Osteocyte (in vitro differentiated cells): ENCODE results near the gene SPON1. TPM values are rescaled to one million over a fixed set of nuclear protein-coding genes. Genes with fewer than 3 reads are reported as not detected.

ENCODE experiments used
- DNase-seq: peaks from one replicate; pipeline ENCODE4 v3.0.0; 2021; ENCODE audit warnings: mixed read lengths; ENCODE audit not compliant: unreplicated experiment; ENCODE audit errors: extremely low spot score
- H3K27ac Mint-ChIP-seq: one replicate; pipeline ENCODE4 v1.8.0; 2021; ENCODE audit warnings: mild to moderate bottlenecking, mixed read lengths; ENCODE audit not compliant: unreplicated experiment
- H3K27me3 Mint-ChIP-seq: one replicate; pipeline ENCODE4 v1.8.0; 2021; ENCODE audit warnings: mixed read lengths; ENCODE audit not compliant: unreplicated experiment
- H3K36me3 Mint-ChIP-seq: one replicate; pipeline ENCODE4 v1.8.0; 2021; ENCODE audit warnings: mixed read lengths; ENCODE audit not compliant: unreplicated experiment
- H3K4me1 Mint-ChIP-seq: one replicate; pipeline ENCODE4 v1.8.0; 2021; ENCODE audit warnings: mixed read lengths; ENCODE audit not compliant: unreplicated experiment
- H3K4me3 Mint-ChIP-seq: one replicate; pipeline ENCODE4 v1.8.0; 2021; ENCODE audit warnings: mild to moderate bottlenecking, moderate library complexity, mixed read lengths; ENCODE audit not compliant: unreplicated experiment
- H3K9me3 Mint-ChIP-seq: one replicate; pipeline ENCODE4 v1.8.0; 2021; ENCODE audit warnings: mixed read lengths; ENCODE audit not compliant: unreplicated experiment
- CTCF ChIP-seq: fragments of 200-600 bp; sonication (generic); IDR thresholded peaks from 2 replicates; pipeline ENCODE4 v1.5.0; 2021; ENCODE audit warnings: antibody characterized with exemption, mild to moderate bottlenecking, moderate library complexity
- total RNA-seq: library from RNA; stranded (reverse); gene quantifications from 2 replicates; pipeline ENCODE4 v1.2.1, GENCODE V29; 2021

SPON1 gene
- total RNA-seq, 1 donor from 2014 or later: 0.05 TPM

- Mint-ChIP-seq H3K27ac (no peak overlapping the region), H3K36me3 (no peaks in the 10 kb centered on the region), H3K4me3 (no peak overlapping the region), H3K4me1 (no peaks in the 10 kb centered on the region), H3K9me3 (no peaks in the 10 kb centered on the region), H3K27me3 (peaks cover 2% of the 10 kb centered on the region)
- no peak for TF ChIP-seq CTCF
- DNase-seq: no peak
Observed at GRCh38 chr11:14010665-14011064, 48.1 kb downstream of the SPON1 start.

- Mint-ChIP-seq H3K27me3 (peaks cover under 1% of the 10 kb centered on the region), H3K4me3 (no peak overlapping the region), H3K27ac (no peak overlapping the region), H3K4me1 (no peaks in the 10 kb centered on the region), H3K9me3 (no peaks in the 10 kb centered on the region), H3K36me3 (no peaks in the 10 kb centered on the region)
- no peak for TF ChIP-seq CTCF
- DNase-seq: no peak
Observed at GRCh38 chr11:14012846-14013245, 50.3 kb downstream of the SPON1 start.

- H3K4me1 Mint-ChIP-seq: no peaks in the 10 kb centered on the region
- no peaks in the 10 kb centered on the region for H3K9me3 Mint-ChIP-seq
Observed at GRCh38 chr11:14015711-14016110, 53.2 kb downstream of the SPON1 start.

GRCh38 chr11:14018441-14018840, 55.9 kb downstream of the SPON1 start:
- Mint-ChIP-seq H3K4me3 (no peak overlapping the region), H3K36me3 (no peaks in the 10 kb centered on the region), H3K27me3 (peaks cover 29% of the 10 kb centered on the region), H3K4me1 (no peaks in the 10 kb centered on the region), H3K27ac (no peak overlapping the region), H3K9me3 (no peaks in the 10 kb centered on the region)
- TF ChIP-seq CTCF: no peak
- DNase-seq: no peak

More at GRCh38 chr11:14015711-14016110, 53.2 kb downstream of the SPON1 start:
- Mint-ChIP-seq H3K4me3 (no peak overlapping the region), H3K36me3 (no peaks in the 10 kb centered on the region), H3K27ac (no peak overlapping the region), H3K27me3 (peaks cover 17% of the 10 kb centered on the region)
- DNase-seq: no peak
- no peak for TF ChIP-seq CTCF

- Mint-ChIP-seq H3K27ac (no peak overlapping the region), H3K4me3 (no peak overlapping the region), H3K36me3 (no peaks in the 10 kb centered on the region), H3K4me1 (no peaks in the 10 kb centered on the region), H3K27me3 (peaks cover 37% of the 10 kb centered on the region), H3K9me3 (no peaks in the 10 kb centered on the region)
- no peak for TF ChIP-seq CTCF
- DNase-seq: no peak
Observed at GRCh38 chr11:14021738-14022137, 59.2 kb downstream of the SPON1 start.
